ENCODE data around the gene GRIN3B. TPM values are rescaled to one million over a fixed set of nuclear protein-coding genes. Genes with fewer than 3 reads are reported as not detected.

The GRIN3B gene
- total RNA-seq, 2 donors from 2014 or later: 0.26 TPM; not detected in 1

DNA sequence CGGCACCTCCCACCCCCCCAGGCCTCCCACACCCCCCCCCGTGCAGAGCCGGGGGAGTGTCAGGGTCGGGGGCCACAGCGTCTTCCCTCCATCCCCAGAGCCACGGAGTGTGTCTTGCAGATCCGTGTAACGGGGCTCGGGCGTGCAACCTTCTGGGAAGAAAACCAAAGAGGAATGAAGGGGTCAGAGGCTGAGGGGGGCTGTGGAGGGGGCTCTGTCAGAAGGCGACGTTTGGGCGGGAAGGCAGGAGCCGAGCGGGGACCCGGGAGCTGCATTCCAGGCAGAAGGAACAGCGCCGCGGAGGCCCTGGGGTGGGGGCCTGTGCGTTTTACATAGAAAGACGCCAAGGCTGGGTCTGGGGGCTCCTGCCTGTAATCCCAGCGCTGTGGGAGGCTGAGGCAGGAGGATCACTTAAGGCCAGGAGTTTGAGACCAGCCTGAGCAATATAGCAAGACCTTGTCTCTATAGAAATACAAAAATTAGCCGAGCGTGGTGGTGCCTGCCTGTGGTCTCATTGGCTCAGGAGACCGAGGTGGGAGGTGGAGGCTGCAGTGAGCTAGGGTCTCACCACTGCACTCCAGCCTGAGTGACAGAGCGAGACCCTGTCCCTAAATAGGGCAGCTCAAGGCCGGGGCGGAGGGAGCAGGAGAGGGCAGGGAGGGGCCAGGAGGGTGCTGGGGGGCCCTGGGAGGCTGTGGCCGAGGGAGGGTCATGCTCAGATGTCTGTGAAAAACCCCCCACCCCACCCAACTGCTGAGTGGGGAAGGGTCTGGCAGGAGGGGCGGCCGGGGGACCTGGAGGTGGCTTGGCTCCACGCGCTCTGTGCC, 46.6 kb upstream of the GRIN3B start:
- DNase-seq (no peak), ATAC-seq (no peak)
- H3K27me3 ChIP-seq: no peaks in the 10 kb centered on the region
- TF ChIP-seq, protein P1, sequence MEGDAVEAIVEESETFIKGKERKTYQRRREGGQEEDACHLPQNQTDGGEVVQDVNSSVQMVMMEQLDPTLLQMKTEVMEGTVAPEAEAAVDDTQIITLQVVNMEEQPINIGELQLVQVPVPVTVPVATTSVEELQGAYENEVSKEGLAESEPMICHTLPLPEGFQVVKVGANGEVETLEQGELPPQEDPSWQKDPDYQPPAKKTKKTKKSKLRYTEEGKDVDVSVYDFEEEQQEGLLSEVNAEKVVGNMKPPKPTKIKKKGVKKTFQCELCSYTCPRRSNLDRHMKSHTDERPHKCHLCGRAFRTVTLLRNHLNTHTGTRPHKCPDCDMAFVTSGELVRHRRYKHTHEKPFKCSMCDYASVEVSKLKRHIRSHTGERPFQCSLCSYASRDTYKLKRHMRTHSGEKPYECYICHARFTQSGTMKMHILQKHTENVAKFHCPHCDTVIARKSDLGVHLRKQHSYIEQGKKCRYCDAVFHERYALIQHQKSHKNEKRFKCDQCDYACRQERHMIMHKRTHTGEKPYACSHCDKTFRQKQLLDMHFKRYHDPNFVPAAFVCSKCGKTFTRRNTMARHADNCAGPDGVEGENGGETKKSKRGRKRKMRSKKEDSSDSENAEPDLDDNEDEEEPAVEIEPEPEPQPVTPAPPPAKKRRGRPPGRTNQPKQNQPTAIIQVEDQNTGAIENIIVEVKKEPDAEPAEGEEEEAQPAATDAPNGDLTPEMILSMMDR (IDR thresholded peaks at IDR 0.05): no peak
- no peak for TF ChIP-seq POLR2A (IDR thresholded peaks at IDR 0.05)
- intact Hi-C loops (cut with DNase I): no loop called here
- H3K9me3 ChIP-seq: no peaks in the 10 kb centered on the region
- WGBS, 2 donors: 69 to 70% methylated on average over 25 to 28 of the region's 33 CpGs
- peak overlapping the region in 3 of 4 donors; percentile 67 to 84 (median 77) for H3K27ac ChIP-seq
- H3K4me3 ChIP-seq: no peak overlapping the region
- H3K36me3 ChIP-seq (replicated peaks in 1 of 2; ENCODE audit: insufficient read depth in 1 of 2, low read depth in 2 of 2): no peaks in the 10 kb centered on the region
- peaks cover 53% of the 10 kb centered on the region for H3K4me1 ChIP-seq

DNA sequence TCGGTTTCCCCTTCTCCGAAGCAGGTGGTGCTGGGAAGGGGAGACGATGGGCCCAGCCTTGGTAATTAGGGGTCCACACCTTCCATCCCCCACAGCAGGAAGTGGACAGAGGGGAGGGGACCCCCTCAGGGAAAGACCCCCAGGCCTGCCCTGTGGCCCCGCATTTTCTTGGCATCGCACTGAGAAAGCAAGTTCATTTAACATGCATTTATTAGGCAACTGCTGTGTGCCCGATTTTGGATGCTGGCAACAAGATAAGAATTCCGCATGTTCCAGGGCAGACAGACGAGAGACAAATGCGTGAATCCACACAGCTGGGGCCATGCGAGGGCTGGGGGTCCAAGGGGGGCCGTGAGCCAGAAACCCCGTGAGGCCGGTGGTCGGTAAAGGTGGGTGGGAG, 45.9 kb upstream of the GRIN3B start:
- ATAC-seq (no peak), DNase-seq (no peak)
- Histone ChIP-seq H3K4me1 (peaks cover 53% of the 10 kb centered on the region), H3K4me3 (no peak overlapping the region), H3K27ac (peak overlapping the region in 2 of 4 donors; percentile 84 to 91), H3K27me3 (no peaks in the 10 kb centered on the region), H3K36me3 (replicated peaks in 1 of 2; ENCODE audit: insufficient read depth in 1 of 2, low read depth in 2 of 2) (no peaks in the 10 kb centered on the region), H3K9me3 (no peaks in the 10 kb centered on the region)
- TF ChIP-seq POLR2A (IDR thresholded peaks at IDR 0.05): no peak
- TF ChIP-seq, protein P1 (IDR thresholded peaks at IDR 0.05): no peak
- 62 to 100% methylated on average over 1 to 14 of the region's 14 CpGs for WGBS, 2 donors
- intact Hi-C loops (cut with DNase I): no loop called here

DNA sequence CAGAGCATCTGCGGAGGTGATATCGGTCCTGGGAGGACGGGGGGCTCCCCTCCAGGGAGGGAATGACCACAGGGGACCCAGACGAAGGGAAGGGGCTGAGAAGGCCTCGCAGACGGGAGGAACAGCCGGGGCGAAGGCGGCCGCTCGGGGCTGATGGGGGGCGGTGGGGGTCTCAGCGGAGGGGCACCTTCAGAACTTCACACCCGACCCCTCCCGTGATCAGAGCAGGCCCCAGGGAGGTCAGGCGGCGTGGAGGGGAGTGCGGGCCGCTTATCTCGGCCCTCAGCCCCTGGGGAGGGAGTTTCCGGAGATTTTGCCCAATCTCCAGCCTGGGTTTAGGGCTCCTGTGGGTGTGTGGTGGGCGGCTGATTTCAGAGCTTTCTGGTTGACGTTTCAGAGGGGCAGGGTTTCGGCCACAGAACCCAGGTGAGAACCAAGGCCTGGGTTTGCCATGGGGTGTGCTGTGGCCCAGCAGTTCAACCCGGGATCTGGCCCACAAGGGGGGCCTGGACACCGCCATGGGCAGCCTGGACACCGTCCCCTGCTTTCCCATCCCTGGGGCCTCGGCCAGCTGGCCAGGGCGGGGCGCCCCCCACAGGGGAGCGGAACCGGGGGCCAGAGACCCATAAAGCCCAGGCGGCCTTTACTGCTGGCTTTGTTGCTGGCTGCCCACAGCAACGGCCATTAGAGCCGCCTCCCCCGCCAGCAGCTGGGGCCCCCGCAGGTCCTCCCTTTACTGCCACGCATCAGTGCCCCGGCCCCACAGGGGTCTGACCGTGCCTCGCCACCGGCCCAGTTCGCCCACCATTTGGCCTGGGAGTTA, 45.3 kb upstream of the GRIN3B start:
- TF ChIP-seq POLR2A (IDR thresholded peaks at IDR 0.05): no peak
- TF ChIP-seq, protein P1 (IDR thresholded peaks at IDR 0.05): no peak
- ATAC-seq: no peak
- no peak for DNase-seq
- peak overlapping the region in 2 of 4 donors; percentile 84 to 91 for H3K27ac ChIP-seq
- no peaks in the 10 kb centered on the region for H3K27me3 ChIP-seq
- peaks cover 53% of the 10 kb centered on the region for H3K4me1 ChIP-seq
- no peaks in the 10 kb centered on the region for H3K9me3 ChIP-seq
- no peak overlapping the region for H3K4me3 ChIP-seq
- WGBS, 2 donors: 83 to 85% methylated on average over 17 to 30 of the region's 43 CpGs
- H3K36me3 ChIP-seq (replicated peaks in 1 of 2; ENCODE audit: insufficient read depth in 1 of 2, low read depth in 2 of 2): no peaks in the 10 kb centered on the region
- intact Hi-C loops (cut with DNase I): no loop called here

DNA sequence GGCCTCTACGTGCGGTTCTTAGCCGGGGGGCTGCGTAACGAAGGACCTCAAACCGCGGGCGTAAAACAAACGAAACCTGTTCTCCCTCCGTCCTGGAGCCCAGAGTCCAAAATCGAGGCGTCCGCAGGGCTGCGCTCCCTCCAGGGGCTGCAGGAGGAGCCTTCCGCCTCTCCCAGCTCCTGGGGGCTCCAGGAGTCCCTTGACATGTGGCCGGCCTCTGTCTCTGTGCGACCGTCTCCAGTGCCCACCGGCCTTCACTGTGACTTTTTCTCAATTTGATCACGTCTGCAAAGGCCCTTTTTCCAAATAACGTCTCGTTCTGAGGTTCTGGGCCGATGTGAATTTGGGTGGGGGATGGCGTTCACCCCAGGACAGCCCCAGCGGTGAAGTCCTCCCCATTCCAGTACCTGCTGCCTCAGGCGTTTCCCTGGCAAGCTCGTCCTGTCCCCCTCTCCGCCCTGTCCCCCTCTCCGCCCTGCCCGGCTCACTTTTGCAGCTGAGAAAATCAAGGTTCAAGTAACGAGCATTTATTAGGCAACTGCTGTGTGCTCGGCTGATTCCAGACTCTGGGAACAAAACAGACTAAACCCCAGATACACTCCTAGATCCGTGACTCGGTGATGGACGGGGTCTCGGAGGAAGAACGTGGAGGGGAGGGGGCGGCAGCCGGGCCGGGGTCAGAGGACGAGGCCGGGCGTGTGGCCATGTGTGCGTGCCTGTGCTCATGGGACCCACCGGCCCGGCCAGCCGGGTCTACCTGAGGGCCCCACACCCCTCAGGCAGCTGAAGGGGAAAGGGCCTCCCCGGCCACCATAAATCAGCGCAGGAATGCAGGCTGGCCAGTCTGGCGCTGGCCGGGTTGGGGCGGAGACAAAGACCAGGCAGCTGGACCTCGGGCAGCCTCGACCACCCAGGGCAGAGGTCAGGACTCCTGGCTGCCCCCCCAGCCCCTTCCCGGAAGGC, 44.1 kb upstream of the GRIN3B start:
- Histone ChIP-seq H3K9me3 (no peaks in the 10 kb centered on the region), H3K4me1 (peaks cover 53% of the 10 kb centered on the region), H3K4me3 (no peak overlapping the region), H3K27me3 (no peaks in the 10 kb centered on the region), H3K36me3 (replicated peaks in 1 of 2; ENCODE audit: insufficient read depth in 1 of 2, low read depth in 2 of 2) (no peaks in the 10 kb centered on the region), H3K27ac (peak overlapping the region; percentile 61 to 91 (median 76))
- WGBS, 2 donors: 76 to 89% methylated on average over 47 to 51 of the region's 55 CpGs
- DNase-seq (peak; percentile 52 to 67 (median 56)), ATAC-seq (peak; percentile 73)
- intact Hi-C loops (cut with DNase I): no loop called here
- peak in 2 of 3 donors; percentile 38 to 52 for TF ChIP-seq POLR2A (IDR thresholded peaks at IDR 0.05)
- TF ChIP-seq, protein P1 (IDR thresholded peaks at IDR 0.05): no peak
